Measurements from ENCODE around the gene MXD4. TPM values are rescaled to one million over a fixed set of nuclear protein-coding genes. Genes with fewer than 3 reads are reported as not detected.

The MXD4 gene
- total RNA-seq, 1 experiment from 2014 or later = 22.0 TPM

DNA sequence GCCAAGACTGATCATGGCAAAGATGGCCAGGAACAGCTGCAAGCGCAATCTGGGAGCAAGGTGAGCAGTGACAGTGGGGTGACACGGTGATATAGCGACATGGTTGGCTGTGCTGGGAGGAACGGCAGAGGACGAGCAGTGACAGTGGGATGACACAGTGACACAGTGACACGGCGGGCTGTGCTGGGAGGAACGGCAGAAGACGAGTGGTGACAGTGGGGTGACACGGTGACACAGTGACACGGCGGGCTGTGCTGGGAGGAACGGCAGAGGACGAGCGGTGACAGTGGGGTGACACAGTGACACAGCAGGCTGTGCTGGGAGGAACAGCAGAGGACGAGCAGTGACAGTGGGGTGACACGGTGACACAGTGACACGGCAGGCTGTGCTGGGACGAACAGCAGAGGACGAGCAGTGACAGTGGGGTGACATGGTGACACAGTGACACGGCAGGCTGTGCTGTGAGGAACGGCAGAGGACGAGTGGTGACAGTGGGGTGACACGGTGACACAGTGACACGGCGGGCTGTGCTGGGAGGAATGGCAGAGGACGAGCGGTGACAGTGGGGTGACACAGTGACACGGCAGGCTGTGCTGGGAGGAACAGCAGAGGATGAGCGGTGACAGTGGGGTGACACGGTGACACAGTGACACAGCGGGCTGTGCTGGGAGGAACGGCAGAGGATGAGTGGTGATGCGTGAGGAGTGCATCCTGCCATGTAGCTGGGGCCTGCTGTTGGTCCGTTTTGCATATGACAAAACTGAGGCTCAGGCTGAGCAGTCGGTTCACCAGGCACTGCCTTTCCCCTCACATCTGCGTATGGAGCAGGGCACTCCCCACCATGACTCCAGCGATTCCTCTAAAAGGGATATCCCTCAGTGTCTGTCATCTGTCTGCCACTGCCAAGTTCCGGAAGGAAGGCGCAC is 36.0 kb upstream of the MXD4 start:
- ATAC-seq (no peak), DNase-seq (ENCODE audit: low read depth, low spot score) (no peak)
- Histone ChIP-seq H3K79me2 (ENCODE audit: insufficient read depth, low read length) (no peaks in the 10 kb centered on the region), H3K9me2 (ENCODE audit: insufficient read depth) (no peaks in the 10 kb centered on the region), H3K36me3 (ENCODE audit: control insufficient read depth in 1 of 2, insufficient read depth in 2 of 2, low read length in 2 of 2) (no peaks in the 10 kb centered on the region), H4K20me1 (ENCODE audit: insufficient read depth) (no peaks in the 10 kb centered on the region), H3K9me3 (ENCODE audit: control insufficient read depth in 1 of 2, insufficient read depth in 1 of 2, low read depth in 1 of 2, low read length in 2 of 2) (no peaks in the 10 kb centered on the region), H3K4me2 (ENCODE audit: low read length) (no peak overlapping the region), H3K4me1 (ENCODE audit: control insufficient read depth in 1 of 2, insufficient read depth in 2 of 2, low read length in 2 of 2) (no peaks in the 10 kb centered on the region), H2AFZ (ENCODE audit: low read depth, low read length, poor library complexity, severe bottlenecking) (no peak overlapping the region), H3K9ac (ENCODE audit: low read length) (no peak overlapping the region), H3K27me3 (ENCODE audit: insufficient read depth, low read length) (no peaks in the 10 kb centered on the region), H3K4me3 (replicated peaks in 1 of 2; ENCODE audit: low read depth in 1 of 2, low read length in 2 of 2) (no peak overlapping the region), H3K27ac (ENCODE audit: low read depth, low read length) (no peak overlapping the region)
- ChIA-PET CTCF (no interaction called here), POLR2A (no interaction called here), RAD21 (ENCODE audit: low non-redundant PET in 1 of 2, low total read pairs in 2 of 2, uncharacterized antibody in 2 of 2, unreplicated experiment in 2 of 2) (no interaction called here)
- BruUV-seq (replicated peaks) = no TSS peak
- TF ChIP-seq ELF1 (IDR thresholded peaks at IDR 0.05; ENCODE audit: borderline replicate concordance, low read depth) (no peak), POLR2AphosphoS5 (IDR thresholded peaks at IDR 0.05; ENCODE audit: low read depth, low read length) (no peak), CBX3 (IDR thresholded peaks at IDR 0.05; ENCODE audit: low read depth) (no peak), EZH2phosphoT487 (IDR thresholded peaks at IDR 0.05; ENCODE audit: borderline replicate concordance) (no peak), EZH2 (IDR thresholded peaks at IDR 0.05) (no peak), SIN3A (IDR thresholded peaks at IDR 0.05; ENCODE audit: low read depth) (no peak), POLR2A (IDR thresholded peaks at IDR 0.05; ENCODE audit: borderline replicate concordance, extremely low read depth, insufficient read depth, insufficient read length) (no peak), SP1 (IDR thresholded peaks at IDR 0.05; ENCODE audit: low read depth) (no peak), SRF (IDR thresholded peaks at IDR 0.05; ENCODE audit: low read depth) (no peak)
- intact Hi-C loops (cut with micrococcal nuclease) = no loop called here
